Effector memory CD8-positive, alpha-beta T cell (primary cell): ENCODE data around the gene LSM14B.
"Not testable (repeated sequence)": the region's sequence is repeated elsewhere in the genome, so short reads cannot be mapped to it uniquely, and the experiment has no call there.

Experiments
- ATAC-seq: fragments of 150-1000 bp; cut with Tn5 transposase; replicated peaks from 2 replicates; pipeline ENCODE4 v1.10.0; 2021; ENCODE audit warnings: mild to moderate bottlenecking, moderate library complexity
- DNase-seq, 3 experiments: peaks; one replicate each; pipeline ENCODE4 v3.0.0; 2021
- H3K27ac Mint-ChIP-seq, 2 donors: one replicate each; pipeline ENCODE4 v1.8.0; 2022; ENCODE audit warnings: mild to moderate bottlenecking in 2 of 2, mixed read lengths in 2 of 2, moderate library complexity in 2 of 2
- H3K27me3 Mint-ChIP-seq, 2 donors: one replicate each; pipeline ENCODE4 v1.8.0; 2022; ENCODE audit warnings: mixed read lengths in 2 of 2
- H3K36me3 Mint-ChIP-seq: one replicate; pipeline ENCODE4 v1.8.0; 2022; ENCODE audit warnings: mild to moderate bottlenecking, moderate library complexity, mixed read lengths; ENCODE audit not compliant: insufficient read depth
- H3K4me1 Mint-ChIP-seq, 2 donors: one replicate each; pipeline ENCODE4 v1.8.0; 2022; ENCODE audit warnings: low read depth in 2 of 2, mixed read lengths in 2 of 2
- H3K4me3 Mint-ChIP-seq, 2 donors: one replicate each; pipeline ENCODE4 v1.8.0; 2022; ENCODE audit warnings: mild to moderate bottlenecking in 2 of 2, mixed read lengths in 2 of 2, moderate library complexity in 2 of 2
- H3K9me3 Mint-ChIP-seq, 2 donors: one replicate each; pipeline ENCODE4 v1.8.0; 2022; ENCODE audit warnings: mixed read lengths in 2 of 2

Gene LSM14B

DNA sequence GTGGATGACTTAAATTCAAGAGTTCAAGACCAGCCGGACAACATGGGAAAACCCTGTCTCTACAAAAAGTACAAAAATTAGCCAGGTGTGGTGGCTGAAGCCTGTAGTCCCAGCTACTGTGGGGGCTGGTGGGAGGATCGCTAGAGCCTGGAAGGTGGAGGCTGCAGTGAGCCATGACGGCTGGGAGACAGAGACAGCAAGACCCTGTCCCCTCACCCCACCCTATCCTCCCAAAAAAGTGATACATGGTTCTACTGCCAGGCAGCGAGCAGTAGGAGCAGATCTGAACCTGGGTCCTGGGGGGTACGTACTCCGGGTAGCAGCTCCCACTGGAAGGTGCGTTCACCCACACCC, 18.7 kb downstream of the LSM14B start:
- peaks cover 48% of the 10 kb centered on the region in 2 donors for H3K4me1 Mint-ChIP-seq
- H3K27me3 Mint-ChIP-seq, result no peaks in the 10 kb centered on the region
- peak overlapping the region; percentile 85 to 86 for H3K4me3 Mint-ChIP-seq
- ATAC-seq (no peak), DNase-seq (no peak)
- peaks cover 68% of the 10 kb centered on the region for H3K36me3 Mint-ChIP-seq
- no peaks in the 10 kb centered on the region for H3K9me3 Mint-ChIP-seq
- H3K27ac Mint-ChIP-seq, result peak overlapping the region; percentile 93 to 94

DNA sequence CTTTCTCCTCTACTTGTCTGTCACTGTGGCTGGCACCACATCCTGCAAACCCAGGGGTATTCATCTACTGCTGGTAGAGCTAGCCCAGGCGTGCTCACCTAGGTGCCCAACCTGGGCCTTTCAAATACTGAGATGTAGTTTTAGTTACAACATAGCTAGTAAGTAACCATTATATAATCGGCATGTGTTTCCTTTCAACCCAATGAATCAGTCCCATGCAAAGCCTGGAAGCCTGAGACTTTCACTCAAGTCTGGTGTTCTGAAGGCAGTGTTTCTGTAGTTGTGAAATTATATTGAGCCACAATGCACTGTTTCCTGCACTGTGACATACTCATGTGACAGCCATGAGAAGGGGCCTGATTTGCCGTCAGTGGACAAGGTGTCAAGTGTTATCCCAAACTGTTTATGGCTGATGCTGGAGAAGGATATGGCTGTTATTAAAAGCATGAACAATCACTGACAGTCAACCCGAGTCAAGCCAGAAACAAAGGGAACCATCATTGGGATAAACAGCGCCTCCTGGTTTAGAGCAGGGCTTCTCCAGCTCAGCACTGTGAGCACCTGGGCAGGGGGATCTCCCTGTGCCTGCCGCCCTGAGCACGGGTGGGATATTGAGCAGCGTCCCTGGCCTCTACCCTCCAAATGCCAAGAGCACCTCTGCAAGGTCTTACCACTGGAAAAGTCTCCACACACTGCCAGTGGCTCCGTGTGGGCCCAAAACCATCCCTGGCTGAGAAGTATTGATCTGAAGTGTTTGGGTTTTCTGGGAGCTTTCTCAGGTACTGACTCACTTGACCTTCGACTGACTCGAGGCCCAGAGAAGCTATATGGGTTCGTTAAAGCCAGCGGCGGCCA, 19.3 kb downstream of the LSM14B start:
- ATAC-seq (peak; percentile 52), DNase-seq (peak; percentile 51 to 54 (median 51))
- peak overlapping the region; percentile 85 to 86 for H3K4me3 Mint-ChIP-seq
- H3K4me1 Mint-ChIP-seq, result peaks cover 46 to 48% of the 10 kb centered on the region in 2 donors
- peak overlapping the region; percentile 93 to 94 for H3K27ac Mint-ChIP-seq
- H3K27me3 Mint-ChIP-seq, result no peaks in the 10 kb centered on the region
- peaks cover 62% of the 10 kb centered on the region for H3K36me3 Mint-ChIP-seq
- H3K9me3 Mint-ChIP-seq, result no peaks in the 10 kb centered on the region

DNA sequence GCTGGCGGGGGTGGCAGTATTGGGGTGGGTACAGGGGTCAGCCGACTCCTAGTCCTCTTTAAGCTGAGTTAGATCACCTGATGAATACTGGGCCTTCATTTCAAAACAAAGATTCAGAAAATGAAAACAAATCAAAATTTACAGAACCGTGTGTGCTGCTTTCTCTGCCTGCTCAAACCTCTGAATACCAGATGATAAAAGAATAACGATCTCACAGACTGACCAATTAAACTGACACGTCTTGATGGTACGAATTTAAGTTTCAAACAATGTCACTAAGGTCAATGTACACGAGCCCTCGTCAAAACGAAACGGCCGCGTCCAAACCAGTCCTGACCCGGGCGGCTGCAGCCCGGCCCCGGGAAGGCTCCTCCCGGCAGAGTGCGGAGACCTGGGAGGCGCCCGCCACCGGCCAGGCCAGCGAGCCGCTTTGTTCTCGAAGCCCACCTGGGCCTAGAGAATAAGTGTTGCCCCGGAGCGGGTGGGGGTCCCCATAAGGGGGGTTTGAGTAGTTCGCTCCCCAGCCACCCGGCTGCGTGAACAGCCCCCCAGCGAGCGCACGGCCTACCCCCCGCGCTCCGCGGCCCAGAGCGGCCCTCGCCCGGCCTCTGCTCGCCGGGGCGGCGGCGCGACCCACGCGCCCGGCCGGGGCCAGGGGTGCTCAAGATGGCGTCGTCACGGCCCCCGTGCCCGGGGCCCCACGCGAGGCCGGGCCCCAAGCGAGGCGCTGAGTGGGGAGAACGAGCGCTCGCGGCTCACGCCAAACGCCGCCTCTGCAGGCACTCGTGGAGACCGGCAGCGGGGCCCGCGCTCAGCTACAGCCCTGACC, 20.2 kb downstream of the LSM14B start:
- H3K4me3 Mint-ChIP-seq, result peak overlapping the region; percentile 85 to 86
- H3K27me3 Mint-ChIP-seq, result no peaks in the 10 kb centered on the region
- H3K9me3 Mint-ChIP-seq, result no peaks in the 10 kb centered on the region
- H3K36me3 Mint-ChIP-seq, result peaks cover 54% of the 10 kb centered on the region
- peak overlapping the region; percentile 93 to 94 for H3K27ac Mint-ChIP-seq
- DNase-seq (peak in 1 of 3 experiments; percentile 14), ATAC-seq (no peak)
- H3K4me1 Mint-ChIP-seq, result peaks cover 48 to 50% of the 10 kb centered on the region in 2 donors

DNA sequence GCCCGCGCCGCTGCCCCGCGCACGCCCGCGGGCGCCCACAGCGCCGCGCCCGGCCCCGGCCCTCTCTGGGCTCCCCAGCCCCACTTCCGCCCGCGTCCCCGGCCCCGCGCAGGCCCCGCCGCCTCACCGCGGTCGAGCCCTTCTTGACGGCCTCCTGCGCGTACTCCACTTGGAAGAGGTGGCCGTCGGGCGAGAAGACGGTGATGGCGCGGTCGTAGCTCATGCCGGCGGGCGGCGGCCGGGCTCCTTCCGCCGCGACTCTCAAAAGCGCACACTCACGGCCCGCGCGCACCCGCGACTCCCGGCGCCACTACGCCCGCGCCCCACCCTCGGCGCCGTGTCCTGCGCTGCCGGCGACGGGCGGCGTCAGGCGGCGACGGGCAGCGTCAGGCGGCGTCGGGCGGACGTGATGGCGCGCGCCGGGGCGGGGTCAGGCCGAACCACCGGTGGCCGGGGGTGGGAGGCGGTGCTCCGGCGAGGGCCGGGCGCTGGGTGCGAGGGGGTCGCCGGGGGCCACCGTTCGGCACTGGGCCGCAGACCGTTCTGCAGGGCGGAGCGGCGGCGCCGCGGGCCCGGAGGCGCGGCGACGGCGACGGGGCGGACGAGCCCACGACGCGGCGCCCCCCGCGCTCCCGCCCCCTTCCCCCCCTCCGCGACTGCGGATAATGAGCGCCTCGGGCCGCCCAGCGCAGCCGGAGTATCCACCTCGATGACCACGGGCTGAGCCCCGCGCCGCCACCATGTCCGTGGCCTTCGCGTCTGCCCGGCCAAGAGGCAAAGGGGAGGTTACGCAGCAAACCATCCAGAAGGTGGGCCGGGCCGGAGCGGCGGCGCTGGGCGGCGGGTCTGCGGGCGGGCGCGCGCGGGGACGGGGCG, 21.0 kb downstream of the LSM14B start, which contains the start of the genes PSMA7 and SS18L1:
Gene PSMA7, minus strand, starts transcription at position 314 of the 876 bp plus-strand sequence. Its CDS starts 91 bp downstream, at position 223.
Gene SS18L1, plus strand, starts transcription at position 689 of the 876 bp plus-strand sequence. Its CDS starts 52 bp downstream, at position 741.
- Mint-ChIP-seq H3K4me1 (peaks cover 44 to 45% of the 10 kb centered on the region in 2 donors), H3K9me3 (no peaks in the 10 kb centered on the region), H3K4me3 (peak within 1 kb of the TSS; percentile 85 to 86), H3K27ac (peak within 1 kb of the TSS; percentile 93 to 94), H3K36me3 (peaks cover 48% of the 10 kb centered on the region), H3K27me3 (no peaks in the 10 kb centered on the region)
- peak; percentile 77 to 82 (median 78) for DNase-seq
- peak; percentile 80 for ATAC-seq

GRCh38 chr20:62143957-62144825, 21.9 kb downstream of the LSM14B start:
- ATAC-seq, result peak; percentile 3
- H3K4me1 Mint-ChIP-seq, result peaks cover 46 to 48% of the 10 kb centered on the region in 2 donors
- peak in 2 of 3 experiments; percentile 33 to 42 for DNase-seq

GRCh38 chr20:62145688-62146018, 23.4 kb downstream of the LSM14B start:
- DNase-seq, result no peak
- H3K27ac Mint-ChIP-seq, result peak overlapping the region in 1 of 2 donors; percentile 41
- H3K36me3 Mint-ChIP-seq, result peaks cover 29% of the 10 kb centered on the region
- no peak for ATAC-seq
- H3K27me3 Mint-ChIP-seq, result no peaks in the 10 kb centered on the region
- H3K9me3 Mint-ChIP-seq, result no peaks in the 10 kb centered on the region
- peak overlapping the region in 1 of 2 donors; percentile 73 for H3K4me3 Mint-ChIP-seq
- peaks cover 54 to 55% of the 10 kb centered on the region in 2 donors for H3K4me1 Mint-ChIP-seq

More at GRCh38 chr20:62143957-62144825, 21.9 kb downstream of the LSM14B start:
- Mint-ChIP-seq H3K9me3 (no peaks in the 10 kb centered on the region), H3K27me3 (no peaks in the 10 kb centered on the region), H3K36me3 (peaks cover 44% of the 10 kb centered on the region), H3K4me3 (peak overlapping the region; percentile 78 to 82), H3K27ac (peak overlapping the region; percentile 86 to 89)

GRCh38 chr20:62146019-62146755, 23.9 kb downstream of the LSM14B start:
- Mint-ChIP-seq H3K36me3 (peaks cover 25% of the 10 kb centered on the region), H3K27ac (no peak overlapping the region), H3K4me1 (peaks cover 50 to 51% of the 10 kb centered on the region in 2 donors), H3K9me3 (no peaks in the 10 kb centered on the region), H3K4me3 (no peak overlapping the region), H3K27me3 (no peaks in the 10 kb centered on the region)
- ATAC-seq (no peak), DNase-seq (no peak)

DNA sequence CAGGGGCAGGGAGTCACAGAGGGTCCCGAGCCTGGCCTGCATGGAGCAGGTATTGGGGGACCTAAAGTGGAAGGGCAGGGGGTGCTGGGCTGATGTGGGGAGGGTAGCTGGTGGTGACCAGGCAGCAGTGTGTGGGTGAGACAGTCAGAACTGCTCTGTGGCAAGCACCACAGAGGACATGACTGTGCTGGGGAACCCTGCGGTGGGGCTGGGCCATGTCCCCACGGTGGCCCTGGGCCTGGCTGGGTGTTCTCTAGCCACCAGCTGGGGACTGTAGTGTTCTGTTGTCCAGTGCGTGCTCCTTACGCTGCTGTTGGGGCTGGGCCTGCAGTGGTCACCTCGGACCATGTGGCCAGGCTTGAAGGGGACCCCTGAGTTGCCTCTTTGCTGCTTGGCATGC, 24.9 kb downstream of the LSM14B start:
- H3K4me1 Mint-ChIP-seq, result peaks cover 41 to 46% of the 10 kb centered on the region in 2 donors
- DNase-seq (no peak), ATAC-seq (no peak)
- no peaks in the 10 kb centered on the region for H3K9me3 Mint-ChIP-seq
- H3K4me3 Mint-ChIP-seq, result no peak overlapping the region
- peaks cover 23% of the 10 kb centered on the region for H3K36me3 Mint-ChIP-seq
- H3K27ac Mint-ChIP-seq, result no peak overlapping the region
- H3K27me3 Mint-ChIP-seq, result no peaks in the 10 kb centered on the region

- Mint-ChIP-seq H3K4me3 (no peak overlapping the region), H3K4me1 (peaks cover 39 to 45% of the 10 kb centered on the region in 2 donors), H3K9me3 (no peaks in the 10 kb centered on the region), H3K36me3 (peaks cover 22% of the 10 kb centered on the region), H3K27me3 (no peaks in the 10 kb centered on the region), H3K27ac (no peak overlapping the region)
- DNase-seq, result no peak
- no peak for ATAC-seq
Observed at GRCh38 chr20:62147528-62147927, 25.3 kb downstream of the LSM14B start.

GRCh38 chr20:62148383-62148782, 26.1 kb downstream of the LSM14B start:
- not testable (repeated sequence) for H3K4me3 Mint-ChIP-seq, DNase-seq, ATAC-seq, H3K9me3 Mint-ChIP-seq, H3K27me3 Mint-ChIP-seq
- H3K4me1 Mint-ChIP-seq, result peaks cover 43 to 48% of the 10 kb centered on the region in 2 donors
- H3K36me3 Mint-ChIP-seq, result peaks cover 26% of the 10 kb centered on the region
- peak overlapping the region in 1 of 2 donors; percentile 83 for H3K27ac Mint-ChIP-seq

DNA sequence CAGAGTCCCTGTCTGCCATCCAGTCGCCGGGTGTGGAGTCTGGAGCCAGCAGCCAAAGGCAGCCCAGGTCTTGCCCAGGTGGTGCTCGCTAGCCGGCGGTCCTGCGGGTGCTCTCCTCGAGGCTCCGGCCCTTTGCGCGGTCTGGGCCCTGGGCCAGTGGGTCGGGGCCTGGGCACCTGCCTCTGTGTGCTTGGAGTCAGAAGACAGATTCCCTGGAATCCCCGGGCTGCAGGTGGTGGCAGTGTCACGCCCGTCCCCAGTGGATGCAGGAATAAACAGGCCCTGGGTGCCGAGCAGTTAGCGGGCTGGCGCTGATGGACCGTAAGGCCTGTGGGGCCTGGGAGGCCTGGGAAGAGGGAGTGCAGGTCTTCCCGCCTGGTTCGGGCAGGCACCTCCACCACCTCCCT, 26.6 kb downstream of the LSM14B start:
- Mint-ChIP-seq H3K36me3 (peaks cover 26% of the 10 kb centered on the region), H3K27ac (peak overlapping the region in 1 of 2 donors; percentile 83), H3K4me1 (peaks cover 43 to 49% of the 10 kb centered on the region in 2 donors), H3K4me3 (no peak overlapping the region), H3K9me3 (no peaks in the 10 kb centered on the region), H3K27me3 (no peaks in the 10 kb centered on the region)
- ATAC-seq (no peak), DNase-seq (no peak)
